ENCODE data around the gene LRRC8D.

LRRC8D gene

GRCh38 chr1:89834083-89834704 is 13.4 kb downstream of the LRRC8D start:
- DNase-seq: no peak

DNA sequence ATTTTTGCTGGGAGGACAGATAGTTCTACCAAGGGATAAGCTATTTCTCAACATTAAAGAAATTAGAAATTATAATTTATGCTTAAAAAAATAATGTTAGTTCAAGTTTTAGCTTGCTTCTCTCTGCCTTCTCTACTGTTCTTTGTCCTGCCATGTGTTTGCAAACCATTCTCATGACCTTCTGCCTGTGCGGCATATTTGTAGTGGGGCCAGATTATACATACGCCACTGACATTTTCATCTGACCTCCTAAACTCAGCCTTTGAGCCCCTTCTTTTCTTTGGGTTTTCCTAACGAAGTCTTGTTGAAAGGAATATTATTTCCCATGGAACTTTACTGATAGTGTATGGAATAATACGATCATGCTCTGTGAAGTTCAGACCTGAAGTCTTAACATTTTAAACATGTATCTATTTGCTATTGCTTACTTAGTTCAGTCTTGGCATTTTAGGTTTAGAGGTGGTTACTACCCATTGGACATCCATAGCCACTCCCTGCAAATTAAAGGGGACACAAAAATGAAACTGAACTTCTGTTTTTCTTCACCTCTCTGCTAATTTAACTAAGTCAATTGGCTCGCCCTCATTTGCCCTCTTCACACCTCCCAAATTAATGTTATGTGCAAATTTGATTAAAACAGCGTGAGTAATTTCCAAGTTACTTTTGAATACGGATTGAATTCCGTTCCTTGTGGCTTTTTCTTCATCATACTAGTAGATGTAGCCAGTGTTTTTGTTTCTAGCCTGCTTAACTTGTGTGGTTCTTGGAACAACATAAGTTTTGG is 15.6 kb downstream of the LRRC8D start:
- DNase-seq: no peak

DNA sequence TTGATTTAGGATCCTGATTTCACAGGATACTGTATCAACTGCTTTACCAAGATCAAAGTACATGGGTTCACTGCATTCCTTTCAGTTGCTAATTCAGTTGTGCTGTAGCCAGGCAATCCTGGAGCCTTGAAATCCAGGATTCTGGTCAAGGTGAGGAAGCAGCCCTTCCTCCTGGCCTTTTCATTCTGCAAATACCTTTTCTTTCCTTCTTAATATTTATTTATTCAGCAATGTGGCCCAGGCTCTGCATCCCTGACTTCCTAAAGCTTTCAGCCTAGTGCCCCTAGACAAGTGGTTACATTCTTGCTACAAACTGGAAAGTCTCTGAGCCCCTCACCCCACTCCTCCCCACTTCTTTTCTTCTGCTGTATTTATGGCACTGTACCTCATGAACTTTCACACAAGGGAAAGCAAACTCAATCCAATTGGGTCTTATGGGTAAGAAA is 16.2 kb downstream of the LRRC8D start:
- DNase-seq: no peak

- DNase-seq: no peak
These were observed 16.7 kb downstream of the LRRC8D start for GRCh38 chr1:89837510-89837909.

DNA sequence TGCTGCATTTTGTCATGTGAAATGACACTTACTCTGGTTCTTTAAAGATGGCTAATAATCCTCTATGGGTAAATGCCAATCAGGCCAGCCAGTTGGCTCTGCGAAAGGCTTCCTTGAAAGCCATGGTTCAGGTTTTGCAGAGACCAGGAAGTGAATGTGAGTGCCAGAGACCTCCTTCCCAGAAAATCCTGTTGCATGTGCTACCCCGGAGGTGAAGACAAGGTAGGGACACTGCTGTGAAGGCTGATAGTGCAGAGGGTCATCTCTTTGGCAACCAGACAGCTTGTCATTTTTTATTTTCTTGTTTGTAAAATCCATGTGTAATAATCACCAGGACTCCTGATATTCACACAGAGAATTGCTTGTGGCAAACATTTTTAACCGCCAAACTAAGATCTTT is 18.7 kb downstream of the LRRC8D start:
- no peak for DNase-seq

GRCh38 chr1:89841507-89841906 is 20.7 kb downstream of the LRRC8D start:
- no peak for DNase-seq

GRCh38 chr1:89842567-89843272 is 21.9 kb downstream of the LRRC8D start:
- DNase-seq: no peak

- peak; percentile 55 for DNase-seq
These were observed 22.7 kb downstream of the LRRC8D start for GRCh38 chr1:89843273-89844130.

DNA sequence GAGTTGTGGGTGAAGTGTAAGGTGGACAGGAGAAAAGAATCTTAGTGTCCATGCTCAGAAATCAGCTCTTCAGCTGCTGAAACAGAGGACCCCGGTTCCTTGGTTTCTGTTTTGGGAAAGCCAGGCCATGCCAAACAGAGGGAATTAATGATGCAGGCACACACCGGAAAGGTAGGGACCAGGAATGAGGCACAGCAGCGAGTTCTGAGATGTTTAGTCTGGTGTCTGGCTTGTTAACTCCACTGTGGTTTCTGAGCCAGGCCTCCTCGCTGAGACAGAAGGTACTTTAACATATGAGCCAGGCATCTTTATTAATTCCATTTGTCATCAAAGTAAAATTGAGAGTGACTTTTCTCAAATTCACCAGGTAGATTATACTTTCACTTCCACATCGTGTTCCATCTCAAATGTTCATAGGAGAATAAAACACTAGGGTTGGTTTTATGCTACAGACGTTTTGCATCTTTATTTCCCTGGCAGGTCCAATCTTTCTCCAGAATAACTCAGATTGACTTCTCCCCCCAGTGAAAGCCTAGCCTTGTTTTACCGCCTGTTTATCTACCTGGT is 23.5 kb downstream of the LRRC8D start:
- DNase-seq: no peak

DNA sequence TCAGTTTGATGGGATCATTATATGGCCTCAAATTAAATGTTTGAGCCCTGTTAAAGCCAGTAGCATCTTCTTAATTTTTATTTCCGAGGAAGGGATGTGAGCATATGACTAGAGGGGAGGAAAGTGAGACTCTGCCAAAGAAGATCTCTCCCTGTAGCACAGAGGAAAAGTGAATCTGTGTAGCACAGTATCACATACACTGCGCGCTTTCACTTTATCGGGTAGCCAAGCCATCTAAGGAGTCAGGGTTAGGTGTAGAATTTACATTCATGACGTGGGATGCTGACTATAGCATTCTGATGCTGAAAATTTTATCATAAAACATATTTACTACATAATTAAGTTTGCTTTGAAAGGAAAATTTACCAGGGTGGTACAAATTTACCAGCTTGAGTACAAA is 24.0 kb downstream of the LRRC8D start:
- DNase-seq: no peak

DNA sequence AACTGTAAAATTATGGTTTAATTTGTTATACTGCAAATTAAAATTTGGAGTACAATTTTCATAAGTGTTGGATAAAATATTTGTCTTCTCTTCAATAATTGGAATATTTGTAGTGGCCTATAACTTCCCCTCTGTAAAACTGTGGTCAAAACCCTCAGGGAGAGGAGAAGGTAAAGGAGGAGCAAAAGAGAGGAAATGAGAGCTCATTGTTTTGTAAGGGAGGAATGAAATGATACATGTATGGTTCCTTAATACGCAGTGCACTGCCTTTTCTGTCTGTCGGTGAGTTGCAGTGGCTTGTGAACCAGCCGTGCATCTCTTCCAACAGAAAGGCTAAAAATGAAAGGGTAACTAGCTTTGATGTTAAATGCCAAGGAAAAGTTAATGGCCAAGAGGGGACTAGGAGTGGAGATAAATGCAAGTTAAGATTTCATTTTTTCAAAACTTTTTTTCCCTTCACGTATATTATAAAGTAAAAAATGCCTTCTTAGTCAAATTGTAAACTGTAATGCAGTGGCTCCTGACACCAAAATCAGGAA is 26.4 kb downstream of the LRRC8D start:
- no peak for DNase-seq

DNA sequence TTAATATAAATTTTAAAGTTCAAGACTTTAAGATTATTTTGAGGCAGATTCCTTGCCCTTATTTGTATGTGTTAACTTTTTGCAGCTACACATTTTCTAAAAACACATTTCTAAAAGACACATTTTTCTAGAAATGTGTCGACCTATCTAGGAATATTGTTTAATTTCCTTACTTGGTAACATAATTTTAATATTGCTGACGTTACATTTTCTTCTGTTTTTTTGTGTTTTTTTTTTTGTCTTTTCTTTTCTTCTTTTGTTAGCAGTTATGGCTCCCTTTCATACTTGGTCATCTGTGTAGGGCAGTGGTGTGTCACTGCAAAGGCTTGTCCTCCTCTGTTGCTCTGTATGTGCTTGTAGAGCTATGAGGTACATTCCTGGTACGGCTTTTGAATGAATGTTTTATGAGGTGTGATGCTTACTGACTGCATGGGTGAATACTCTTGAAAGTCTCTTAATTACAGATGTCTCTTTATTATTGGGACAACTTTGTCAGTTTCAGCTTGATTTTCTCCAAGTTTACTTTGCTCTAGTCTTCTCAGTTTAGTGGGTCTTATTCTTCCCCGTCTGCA is 30.1 kb downstream of the LRRC8D start:
- no peak for DNase-seq

- DNase-seq: no peak
These were observed 33.3 kb downstream of the LRRC8D start for GRCh38 chr1:89854140-89854539.

DNA sequence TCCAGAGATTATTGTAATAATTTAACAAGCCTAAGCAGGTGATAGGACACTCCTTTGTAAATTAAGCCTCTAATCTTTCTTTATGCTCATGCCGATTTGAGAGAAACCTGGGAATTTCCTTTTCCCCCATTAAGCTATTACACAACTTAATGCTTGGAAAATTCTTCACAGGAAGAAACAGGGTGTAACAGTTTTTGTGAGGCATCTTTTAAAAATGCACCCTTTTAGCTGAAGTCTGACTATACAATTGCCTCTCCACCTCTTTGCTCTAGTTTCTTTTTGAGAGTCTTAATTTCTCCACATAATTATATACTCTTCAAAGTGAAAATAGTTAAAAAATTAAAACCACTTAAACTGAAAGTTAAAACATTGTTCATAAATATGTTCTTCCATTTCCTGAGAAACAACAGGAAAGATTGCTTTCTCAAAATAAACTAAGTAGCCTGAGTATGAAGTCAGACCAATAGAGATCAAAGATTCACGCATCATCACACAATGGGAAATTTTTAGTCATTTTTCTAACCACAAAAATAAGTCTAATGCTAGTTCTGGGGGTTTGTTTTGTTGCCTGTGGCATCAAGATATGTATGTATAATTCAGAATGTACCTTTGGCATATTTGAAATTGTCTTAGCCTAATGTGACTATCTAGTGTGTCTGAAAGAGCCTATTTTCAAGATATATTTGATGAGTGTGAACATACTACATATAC is 34.7 kb downstream of the LRRC8D start:
- no peak for DNase-seq

DNA sequence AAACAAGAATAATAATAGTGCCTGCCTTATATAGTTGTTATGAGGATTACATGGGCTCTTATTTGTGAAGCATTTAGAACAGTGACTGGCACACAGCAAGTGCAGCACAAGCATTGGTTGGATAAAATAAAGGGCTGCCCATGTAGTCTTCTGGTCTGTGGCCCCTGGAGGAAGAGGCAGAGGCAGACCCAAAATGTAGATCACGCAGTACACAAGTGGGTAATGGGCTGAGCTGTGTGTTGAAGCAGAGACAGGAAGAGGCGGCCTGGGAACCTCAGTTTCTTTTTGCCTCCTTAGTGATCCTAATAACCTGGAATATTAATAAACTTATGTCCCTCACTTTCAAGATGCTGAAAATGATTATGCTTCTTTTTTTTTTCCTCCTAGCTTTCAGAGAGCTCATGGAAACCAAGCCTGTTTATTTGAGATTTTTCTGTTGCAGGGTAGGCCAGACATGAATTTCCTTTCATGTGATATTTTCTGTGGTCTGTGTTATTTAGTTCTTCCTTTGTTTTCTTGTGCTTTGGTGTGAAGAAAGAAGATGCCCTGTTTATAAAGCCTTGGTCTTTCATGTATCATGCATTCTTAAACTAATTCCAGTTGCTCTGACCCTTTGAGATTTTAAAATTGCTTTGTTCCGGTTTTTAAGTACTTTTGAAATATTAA is 42.5 kb downstream of the LRRC8D start:
- no peak for DNase-seq

- DNase-seq: no peak
These were observed 44.9 kb downstream of the LRRC8D start for GRCh38 chr1:89865498-89866382.

DNA sequence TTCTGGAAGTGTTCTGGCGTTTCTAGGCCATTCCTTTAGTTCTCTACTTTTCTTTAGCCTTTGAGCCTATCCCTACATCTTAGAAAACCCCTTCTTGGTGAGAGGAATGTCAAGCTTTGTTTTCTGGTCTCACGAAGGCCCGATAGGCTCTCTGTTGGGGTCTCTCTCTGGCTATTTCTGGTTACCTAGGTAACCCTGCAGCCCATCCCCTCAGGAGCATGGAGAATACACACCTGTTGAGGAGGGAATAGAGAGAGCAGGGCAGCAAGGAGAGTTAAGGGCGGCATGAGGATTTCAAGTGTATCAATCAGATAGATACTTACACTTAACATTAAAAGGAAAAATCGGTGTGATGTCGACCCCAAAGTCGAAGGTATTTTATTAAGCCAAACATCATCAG is 45.7 kb downstream of the LRRC8D start:
- no peak for DNase-seq

GRCh38 chr1:89870998-89871397 is 50.2 kb downstream of the LRRC8D start:
- DNase-seq: no peak

GRCh38 chr1:89871768-89872473 is 51.1 kb downstream of the LRRC8D start:
- DNase-seq: no peak
